ENCODE data around the gene ASTN2. TPM values are rescaled to one million over a fixed set of nuclear protein-coding genes. Genes with fewer than 3 reads are reported as not detected.

ASTN2 gene
- total RNA-seq, 2 experiments from 2014 or later = 1.7 to 4.2 TPM

DNA sequence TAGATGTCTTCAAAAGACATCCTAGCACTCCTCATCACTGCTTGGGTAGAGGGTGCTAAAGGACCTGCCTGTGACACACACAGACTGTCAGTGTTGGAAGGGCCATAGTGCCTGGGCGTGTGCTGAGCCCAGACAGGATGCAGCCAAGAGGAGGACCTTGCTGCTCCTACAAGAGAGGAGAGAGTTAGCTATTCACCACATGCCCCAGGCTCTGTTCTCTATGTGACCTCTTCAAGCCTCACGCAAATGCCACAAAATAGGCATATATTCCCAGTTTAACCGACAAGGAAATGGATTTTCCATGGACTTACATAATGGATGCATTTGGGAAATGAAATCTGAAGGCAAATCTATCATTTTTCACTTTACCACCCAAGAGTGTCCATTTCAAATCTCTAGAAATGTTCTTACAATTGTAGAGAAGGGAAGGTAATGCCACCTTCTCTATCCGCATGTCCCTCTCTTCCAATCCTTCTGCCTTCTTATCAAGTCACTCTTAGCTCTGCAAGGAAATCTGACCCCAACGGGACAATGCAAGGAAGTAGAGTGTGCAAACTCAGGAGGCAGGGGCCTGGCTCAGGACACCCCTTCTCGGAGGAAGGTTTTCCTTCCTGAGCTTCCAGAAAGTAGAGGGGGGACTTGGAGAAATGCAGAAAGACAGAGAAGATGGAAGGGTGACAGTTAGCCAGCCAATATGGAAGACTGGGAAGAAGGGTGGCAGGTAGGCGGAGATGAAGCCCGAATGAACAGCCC lies 678.3 kb downstream of the ASTN2 start:
- DNase-seq (ENCODE audit: low spot score) = no peak
- 0 out of 2 replicates have a peak overlapping the region, but pooled peaks have one; percentile 12 for H2AFZ ChIP-seq (ENCODE audit: low read length)
- no peaks in the 10 kb centered on the region for H3K36me3 ChIP-seq (ENCODE audit: insufficient read depth, low read length)
- no peaks in the 10 kb centered on the region for H3K9me3 ChIP-seq (ENCODE audit: low read length)
- no peak overlapping the region for H3K4me3 ChIP-seq (ENCODE audit: low read depth, low read length, poor library complexity, severe bottlenecking)
- no peaks in the 10 kb centered on the region for H4K20me1 ChIP-seq (ENCODE audit: insufficient read depth, low read length)
- no peak overlapping the region for H3K27ac ChIP-seq (ENCODE audit: low read depth, low read length, poor library complexity, severe bottlenecking)
- H3K4me1 ChIP-seq (ENCODE audit: insufficient read depth, low read length, poor library complexity, severe bottlenecking) = no peaks in the 10 kb centered on the region
- no peaks in the 10 kb centered on the region for H3K9me2 ChIP-seq (ENCODE audit: insufficient read depth, low read length)
- CTCF ChIA-PET (ENCODE audit: unreplicated experiment) = interaction anchor here (1.0 to 5.0 kb wide), 3 partner anchors 27 to 123 kb away, joined by 3 to 29 read pairs (median 3); no protein-coding TSS in a partner anchor
- intact Hi-C loops (cut with micrococcal nuclease; ENCODE audit: unreplicated experiment) = loop anchor here (1.0 kb wide), 1 partner anchor 124 kb away; no protein-coding TSS in a partner anchor
- TF ChIP-seq EZH2phosphoT487 (IDR thresholded peaks at IDR 0.05; ENCODE audit: borderline replicate concordance, low read depth, low read length) (no peak), CTCF (conservative IDR thresholded peaks at IDR 0.05; ENCODE audit: low read length) (no peak)
- BruUV-seq (replicated peaks) = no TSS peak
- no peak overlapping the region for H3K4me2 ChIP-seq (ENCODE audit: low read length)
- POLR2A ChIA-PET = interaction anchor here (0.6 kb wide), 1 partner anchor 41 kb away, joined by 3 read pairs; no protein-coding TSS in a partner anchor
- H3K79me2 ChIP-seq (ENCODE audit: insufficient read depth, low read depth, low read length) = no peaks in the 10 kb centered on the region

GRCh38 chr9:116733010-116733641 lies 681.7 kb downstream of the ASTN2 start:
- no peak for TF ChIP-seq EZH2phosphoT487 (IDR thresholded peaks at IDR 0.05; ENCODE audit: borderline replicate concordance, low read depth, low read length)
- TF ChIP-seq CTCF (conservative IDR thresholded peaks at IDR 0.05; ENCODE audit: low read length) = no peak
- intact Hi-C loops (cut with micrococcal nuclease; ENCODE audit: unreplicated experiment) = no loop called here
- Histone ChIP-seq H3K27ac (ENCODE audit: low read depth, low read length, poor library complexity, severe bottlenecking) (no peak overlapping the region), H4K20me1 (ENCODE audit: insufficient read depth, low read length) (no peaks in the 10 kb centered on the region), H3K4me1 (ENCODE audit: insufficient read depth, low read length, poor library complexity, severe bottlenecking) (no peaks in the 10 kb centered on the region), H3K9me3 (ENCODE audit: low read length) (no peaks in the 10 kb centered on the region), H3K4me2 (ENCODE audit: low read length) (no peak overlapping the region), H3K36me3 (ENCODE audit: insufficient read depth, low read length) (no peaks in the 10 kb centered on the region), H3K9me2 (ENCODE audit: insufficient read depth, low read length) (no peaks in the 10 kb centered on the region), H2AFZ (ENCODE audit: low read length) (no peak overlapping the region), H3K4me3 (ENCODE audit: low read depth, low read length, poor library complexity, severe bottlenecking) (no peak overlapping the region), H3K79me2 (ENCODE audit: insufficient read depth, low read depth, low read length) (no peaks in the 10 kb centered on the region)
- POLR2A ChIA-PET = no interaction called here
- BruUV-seq (replicated peaks) = no TSS peak
- DNase-seq (ENCODE audit: low spot score) = no peak
- CTCF ChIA-PET (ENCODE audit: unreplicated experiment) = no interaction called here

DNA sequence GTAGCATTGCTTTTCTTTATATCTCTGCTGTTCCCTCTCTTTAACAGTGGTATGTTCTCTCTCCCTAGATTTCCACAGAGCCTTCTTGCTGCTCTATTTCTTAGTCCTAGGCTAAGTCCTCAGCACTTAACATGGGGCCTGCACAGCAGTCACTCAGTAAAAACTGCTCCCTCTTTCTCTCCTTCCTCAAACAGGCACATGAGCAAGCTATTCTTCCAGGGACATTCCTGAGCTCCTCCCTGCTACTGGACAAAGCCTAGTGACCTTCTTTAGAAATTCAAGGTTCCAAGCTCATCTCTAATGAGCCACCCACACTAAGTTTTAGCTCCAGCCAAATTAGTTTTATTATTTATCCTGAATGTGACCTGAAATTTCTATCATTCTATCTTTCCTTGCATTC lies 688.3 kb downstream of the ASTN2 start:
- H3K27ac ChIP-seq (ENCODE audit: low read depth, low read length, poor library complexity, severe bottlenecking) = no peak overlapping the region
- H3K4me3 ChIP-seq (ENCODE audit: low read depth, low read length, poor library complexity, severe bottlenecking) = no peak overlapping the region
- no peaks in the 10 kb centered on the region for H3K9me2 ChIP-seq (ENCODE audit: insufficient read depth, low read length)
- BruUV-seq (replicated peaks) = no TSS peak
- no peak for DNase-seq (ENCODE audit: low spot score)
- H3K36me3 ChIP-seq (ENCODE audit: insufficient read depth, low read length) = no peaks in the 10 kb centered on the region
- H3K4me2 ChIP-seq (ENCODE audit: low read length) = no peak overlapping the region
- CTCF ChIA-PET (ENCODE audit: unreplicated experiment) = no interaction called here
- intact Hi-C loops (cut with micrococcal nuclease; ENCODE audit: unreplicated experiment) = no loop called here
- TF ChIP-seq EZH2phosphoT487 (IDR thresholded peaks at IDR 0.05; ENCODE audit: borderline replicate concordance, low read depth, low read length) = no peak
- TF ChIP-seq CTCF (conservative IDR thresholded peaks at IDR 0.05; ENCODE audit: low read length) = no peak
- no peaks in the 10 kb centered on the region for H3K9me3 ChIP-seq (ENCODE audit: low read length)
- POLR2A ChIA-PET = interaction anchor here (0.7 to 1.5 kb wide), 3 partner anchors 9 to 1196 kb away, joined by 3 read pairs; no protein-coding TSS in a partner anchor
- no peaks in the 10 kb centered on the region for H3K79me2 ChIP-seq (ENCODE audit: insufficient read depth, low read depth, low read length)
- H3K4me1 ChIP-seq (ENCODE audit: insufficient read depth, low read length, poor library complexity, severe bottlenecking) = no peaks in the 10 kb centered on the region
- no peak overlapping the region for H2AFZ ChIP-seq (ENCODE audit: low read length)
- H4K20me1 ChIP-seq (ENCODE audit: insufficient read depth, low read length) = no peaks in the 10 kb centered on the region
